Measurements from ENCODE around the gene MAP3K6.

MAP3K6 gene, protein sequence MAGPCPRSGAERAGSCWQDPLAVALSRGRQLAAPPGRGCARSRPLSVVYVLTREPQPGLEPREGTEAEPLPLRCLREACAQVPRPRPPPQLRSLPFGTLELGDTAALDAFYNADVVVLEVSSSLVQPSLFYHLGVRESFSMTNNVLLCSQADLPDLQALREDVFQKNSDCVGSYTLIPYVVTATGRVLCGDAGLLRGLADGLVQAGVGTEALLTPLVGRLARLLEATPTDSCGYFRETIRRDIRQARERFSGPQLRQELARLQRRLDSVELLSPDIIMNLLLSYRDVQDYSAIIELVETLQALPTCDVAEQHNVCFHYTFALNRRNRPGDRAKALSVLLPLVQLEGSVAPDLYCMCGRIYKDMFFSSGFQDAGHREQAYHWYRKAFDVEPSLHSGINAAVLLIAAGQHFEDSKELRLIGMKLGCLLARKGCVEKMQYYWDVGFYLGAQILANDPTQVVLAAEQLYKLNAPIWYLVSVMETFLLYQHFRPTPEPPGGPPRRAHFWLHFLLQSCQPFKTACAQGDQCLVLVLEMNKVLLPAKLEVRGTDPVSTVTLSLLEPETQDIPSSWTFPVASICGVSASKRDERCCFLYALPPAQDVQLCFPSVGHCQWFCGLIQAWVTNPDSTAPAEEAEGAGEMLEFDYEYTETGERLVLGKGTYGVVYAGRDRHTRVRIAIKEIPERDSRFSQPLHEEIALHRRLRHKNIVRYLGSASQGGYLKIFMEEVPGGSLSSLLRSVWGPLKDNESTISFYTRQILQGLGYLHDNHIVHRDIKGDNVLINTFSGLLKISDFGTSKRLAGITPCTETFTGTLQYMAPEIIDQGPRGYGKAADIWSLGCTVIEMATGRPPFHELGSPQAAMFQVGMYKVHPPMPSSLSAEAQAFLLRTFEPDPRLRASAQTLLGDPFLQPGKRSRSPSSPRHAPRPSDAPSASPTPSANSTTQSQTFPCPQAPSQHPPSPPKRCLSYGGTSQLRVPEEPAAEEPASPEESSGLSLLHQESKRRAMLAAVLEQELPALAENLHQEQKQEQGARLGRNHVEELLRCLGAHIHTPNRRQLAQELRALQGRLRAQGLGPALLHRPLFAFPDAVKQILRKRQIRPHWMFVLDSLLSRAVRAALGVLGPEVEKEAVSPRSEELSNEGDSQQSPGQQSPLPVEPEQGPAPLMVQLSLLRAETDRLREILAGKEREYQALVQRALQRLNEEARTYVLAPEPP (N-terminal part only)

GRCh38 chr1:27366411-27367159, at the start of gene MAP3K6:
Gene MAP3K6 (minus strand): TSS chr1:27366961. CDS start chr1:27366597, 364 bp downstream.
- ChIA-PET CTCF (interaction anchor here (0.8 to 10.4 kb wide), 32 partner anchors 8 to 321 kb away, joined by 3 to 187 read pairs (median 6); partner anchors contain the start of genes CD164L2, FCN3, GPR3 and IFI6), POLR2A (interaction anchor here (1.7 to 2.3 kb wide), 4 partner anchors 17 to 254 kb away, joined by 5 to 31 read pairs (median 10); no protein-coding TSS in a partner anchor)
- no peak for DNase-seq (ENCODE audit: low read depth, low spot score)
- TF ChIP-seq, protein P1, sequence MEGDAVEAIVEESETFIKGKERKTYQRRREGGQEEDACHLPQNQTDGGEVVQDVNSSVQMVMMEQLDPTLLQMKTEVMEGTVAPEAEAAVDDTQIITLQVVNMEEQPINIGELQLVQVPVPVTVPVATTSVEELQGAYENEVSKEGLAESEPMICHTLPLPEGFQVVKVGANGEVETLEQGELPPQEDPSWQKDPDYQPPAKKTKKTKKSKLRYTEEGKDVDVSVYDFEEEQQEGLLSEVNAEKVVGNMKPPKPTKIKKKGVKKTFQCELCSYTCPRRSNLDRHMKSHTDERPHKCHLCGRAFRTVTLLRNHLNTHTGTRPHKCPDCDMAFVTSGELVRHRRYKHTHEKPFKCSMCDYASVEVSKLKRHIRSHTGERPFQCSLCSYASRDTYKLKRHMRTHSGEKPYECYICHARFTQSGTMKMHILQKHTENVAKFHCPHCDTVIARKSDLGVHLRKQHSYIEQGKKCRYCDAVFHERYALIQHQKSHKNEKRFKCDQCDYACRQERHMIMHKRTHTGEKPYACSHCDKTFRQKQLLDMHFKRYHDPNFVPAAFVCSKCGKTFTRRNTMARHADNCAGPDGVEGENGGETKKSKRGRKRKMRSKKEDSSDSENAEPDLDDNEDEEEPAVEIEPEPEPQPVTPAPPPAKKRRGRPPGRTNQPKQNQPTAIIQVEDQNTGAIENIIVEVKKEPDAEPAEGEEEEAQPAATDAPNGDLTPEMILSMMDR (IDR thresholded peaks at IDR 0.05; ENCODE audit: insufficient read depth, low read length, missing control alignments): peak; percentile 43
- peak within 1 kb of the TSS; percentile 63 for H3K4me3 ChIP-seq (ENCODE audit: low read depth, low read length)

DNA sequence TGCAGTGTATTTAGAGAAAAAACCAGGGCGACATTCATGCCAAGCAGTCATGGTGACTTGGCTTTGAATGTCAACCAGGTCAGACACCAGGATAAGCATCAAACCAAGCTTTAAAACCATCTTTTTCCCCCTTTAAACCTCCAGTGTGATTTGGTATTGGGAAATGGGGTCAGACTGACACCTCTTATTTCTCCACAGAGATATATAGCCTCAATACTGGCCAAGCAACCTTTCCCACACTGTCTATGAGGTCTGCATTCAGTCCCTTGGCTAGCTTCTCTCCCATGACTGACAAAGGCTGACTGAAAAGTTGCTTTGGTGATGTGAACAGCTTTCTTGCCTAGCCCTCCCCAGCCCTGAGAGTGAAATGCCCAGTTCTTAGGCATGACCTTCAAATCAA, 47.3 kb upstream of the MAP3K6 start:
- POLR2A ChIA-PET: interaction anchor here (0.6 kb wide), 1 partner anchor 117 kb away, joined by 3 read pairs; no protein-coding TSS in a partner anchor
- DNase-seq (ENCODE audit: low read depth, low spot score): no peak
- CTCF ChIA-PET: interaction anchor here (0.7 to 11.6 kb wide), 8 partner anchors 12 to 248 kb away, joined by 3 to 143 read pairs (median 8); partner anchors contain the start of gene AHDC1
- no peak overlapping the region for H3K4me3 ChIP-seq (ENCODE audit: low read depth, low read length)
- TF ChIP-seq, protein P1 (IDR thresholded peaks at IDR 0.05; ENCODE audit: insufficient read depth, low read length, missing control alignments): no peak

GRCh38 chr1:27413004-27413403, 46.2 kb upstream of the MAP3K6 start:
- CTCF ChIA-PET: interaction anchor here (0.9 to 11.6 kb wide), 9 partner anchors 8 to 256 kb away, joined by 3 to 143 read pairs (median 4); partner anchors contain the start of gene AHDC1

GRCh38 chr1:27412502-27412901, 45.7 kb upstream of the MAP3K6 start:
- no peak overlapping the region for H3K4me3 ChIP-seq (ENCODE audit: low read depth, low read length)
- CTCF ChIA-PET: interaction anchor here (0.9 to 11.6 kb wide), 9 partner anchors 9 to 257 kb away, joined by 3 to 143 read pairs (median 4); partner anchors contain the start of gene AHDC1
- no peak for DNase-seq (ENCODE audit: low read depth, low spot score)
- TF ChIP-seq, protein P1 (IDR thresholded peaks at IDR 0.05; ENCODE audit: insufficient read depth, low read length, missing control alignments): no peak
- POLR2A ChIA-PET: no interaction called here

More at GRCh38 chr1:27413004-27413403, 46.2 kb upstream of the MAP3K6 start:
- DNase-seq (ENCODE audit: low read depth, low spot score): no peak
- no peak overlapping the region for H3K4me3 ChIP-seq (ENCODE audit: low read depth, low read length)
- TF ChIP-seq, protein P1 (IDR thresholded peaks at IDR 0.05; ENCODE audit: insufficient read depth, low read length, missing control alignments): no peak
- POLR2A ChIA-PET: no interaction called here

- ChIA-PET POLR2A (no interaction called here), CTCF (interaction anchor here (0.8 to 11.6 kb wide), 9 partner anchors 11 to 196 kb away, joined by 3 to 143 read pairs (median 5); partner anchors contain the start of genes AHDC1 and GPR3)
- DNase-seq (ENCODE audit: low read depth, low spot score): no peak
- H3K4me3 ChIP-seq (ENCODE audit: low read depth, low read length): no peak overlapping the region
- TF ChIP-seq, protein P1 (IDR thresholded peaks at IDR 0.05; ENCODE audit: insufficient read depth, low read length, missing control alignments): no peak
Observed at GRCh38 chr1:27410709-27411108, 43.9 kb upstream of the MAP3K6 start.

All from AG04449 (cell line).